ENCODE data around the gene VPS16.
"Not testable (repeated sequence)": the region's sequence is repeated elsewhere in the genome, so short reads cannot be mapped to it uniquely, and the experiment has no call there.

DNA sequence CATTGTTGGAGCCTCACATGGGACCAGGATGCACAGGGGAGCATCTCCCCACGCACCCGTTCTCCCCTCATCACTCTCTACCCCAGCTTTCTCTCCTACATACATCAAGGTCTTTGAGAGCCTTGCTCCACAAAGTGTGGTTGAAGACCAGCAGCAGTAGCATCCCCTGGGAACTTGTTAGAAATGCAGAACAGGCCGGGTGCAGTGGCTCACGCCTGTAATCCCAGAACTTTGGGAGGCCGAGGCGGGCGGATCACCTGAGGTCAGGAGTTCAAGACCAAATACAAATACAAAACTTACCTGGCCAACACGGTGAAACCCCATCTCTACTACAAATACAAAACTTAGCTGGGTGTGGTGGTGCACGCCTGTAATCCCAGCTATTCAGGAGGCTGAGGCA, 32.6 kb upstream of the VPS16 start:
- TF ChIP-seq POLR2A (IDR thresholded peaks at IDR 0.05; ENCODE audit: extremely low read depth, insufficient read length) = not testable (repeated sequence)
- TF ChIP-seq, protein P1, sequence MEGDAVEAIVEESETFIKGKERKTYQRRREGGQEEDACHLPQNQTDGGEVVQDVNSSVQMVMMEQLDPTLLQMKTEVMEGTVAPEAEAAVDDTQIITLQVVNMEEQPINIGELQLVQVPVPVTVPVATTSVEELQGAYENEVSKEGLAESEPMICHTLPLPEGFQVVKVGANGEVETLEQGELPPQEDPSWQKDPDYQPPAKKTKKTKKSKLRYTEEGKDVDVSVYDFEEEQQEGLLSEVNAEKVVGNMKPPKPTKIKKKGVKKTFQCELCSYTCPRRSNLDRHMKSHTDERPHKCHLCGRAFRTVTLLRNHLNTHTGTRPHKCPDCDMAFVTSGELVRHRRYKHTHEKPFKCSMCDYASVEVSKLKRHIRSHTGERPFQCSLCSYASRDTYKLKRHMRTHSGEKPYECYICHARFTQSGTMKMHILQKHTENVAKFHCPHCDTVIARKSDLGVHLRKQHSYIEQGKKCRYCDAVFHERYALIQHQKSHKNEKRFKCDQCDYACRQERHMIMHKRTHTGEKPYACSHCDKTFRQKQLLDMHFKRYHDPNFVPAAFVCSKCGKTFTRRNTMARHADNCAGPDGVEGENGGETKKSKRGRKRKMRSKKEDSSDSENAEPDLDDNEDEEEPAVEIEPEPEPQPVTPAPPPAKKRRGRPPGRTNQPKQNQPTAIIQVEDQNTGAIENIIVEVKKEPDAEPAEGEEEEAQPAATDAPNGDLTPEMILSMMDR (IDR thresholded peaks at IDR 0.05; ENCODE audit: low read depth, low read length) = not testable (repeated sequence)
